ENCODE results near the gene TAF3.

- TF ChIP-seq POLR2A (IDR thresholded peaks at IDR 0.05) (no peak), POLR2AphosphoS5 (IDR thresholded peaks at IDR 0.05) (no peak), EP300 (IDR thresholded peaks at IDR 0.05) (no peak)
- TF ChIP-seq, protein P1, sequence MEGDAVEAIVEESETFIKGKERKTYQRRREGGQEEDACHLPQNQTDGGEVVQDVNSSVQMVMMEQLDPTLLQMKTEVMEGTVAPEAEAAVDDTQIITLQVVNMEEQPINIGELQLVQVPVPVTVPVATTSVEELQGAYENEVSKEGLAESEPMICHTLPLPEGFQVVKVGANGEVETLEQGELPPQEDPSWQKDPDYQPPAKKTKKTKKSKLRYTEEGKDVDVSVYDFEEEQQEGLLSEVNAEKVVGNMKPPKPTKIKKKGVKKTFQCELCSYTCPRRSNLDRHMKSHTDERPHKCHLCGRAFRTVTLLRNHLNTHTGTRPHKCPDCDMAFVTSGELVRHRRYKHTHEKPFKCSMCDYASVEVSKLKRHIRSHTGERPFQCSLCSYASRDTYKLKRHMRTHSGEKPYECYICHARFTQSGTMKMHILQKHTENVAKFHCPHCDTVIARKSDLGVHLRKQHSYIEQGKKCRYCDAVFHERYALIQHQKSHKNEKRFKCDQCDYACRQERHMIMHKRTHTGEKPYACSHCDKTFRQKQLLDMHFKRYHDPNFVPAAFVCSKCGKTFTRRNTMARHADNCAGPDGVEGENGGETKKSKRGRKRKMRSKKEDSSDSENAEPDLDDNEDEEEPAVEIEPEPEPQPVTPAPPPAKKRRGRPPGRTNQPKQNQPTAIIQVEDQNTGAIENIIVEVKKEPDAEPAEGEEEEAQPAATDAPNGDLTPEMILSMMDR (IDR thresholded peaks at IDR 0.05): no peak
These were observed 231.7 kb downstream of the TAF3 start for GRCh38 chr10:8049865-8050555.
